GM12872 (cell line): ENCODE data around the gene DEGS2.
A peak's percentile ranks its signal among the peaks of the same experiment; 100 is the strongest.

Experiments
- TF ChIP-seq, protein P1 (sequence below): IDR thresholded peaks from 3 replicates; pipeline ENCODE4 v1.5.1; 2011; ENCODE audit warnings: low read depth, mild to moderate bottlenecking, low read length, moderate library complexity; ENCODE audit not compliant: insufficient read depth

Gene DEGS2

DNA sequence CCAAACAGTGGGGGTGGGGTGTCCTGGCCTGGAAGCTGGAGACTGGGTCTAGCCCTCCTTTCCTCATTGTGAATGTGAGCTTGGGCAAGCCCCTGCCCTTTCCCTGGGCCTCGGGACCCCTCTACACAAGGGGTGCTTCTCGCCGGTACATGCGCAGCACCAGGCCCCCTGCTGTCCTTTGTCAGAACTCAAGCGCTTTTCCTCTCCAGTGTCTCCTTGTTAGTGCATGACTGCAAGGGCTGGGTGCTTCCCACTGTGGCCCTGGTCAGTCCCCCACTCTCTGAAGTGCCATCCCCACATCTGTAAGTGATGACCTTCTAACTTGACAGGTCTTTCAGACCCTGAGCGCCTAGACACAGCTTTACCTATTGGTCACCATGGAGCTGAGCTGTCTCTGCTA lies 44.2 kb downstream of the DEGS2 start:
- TF ChIP-seq, protein P1, sequence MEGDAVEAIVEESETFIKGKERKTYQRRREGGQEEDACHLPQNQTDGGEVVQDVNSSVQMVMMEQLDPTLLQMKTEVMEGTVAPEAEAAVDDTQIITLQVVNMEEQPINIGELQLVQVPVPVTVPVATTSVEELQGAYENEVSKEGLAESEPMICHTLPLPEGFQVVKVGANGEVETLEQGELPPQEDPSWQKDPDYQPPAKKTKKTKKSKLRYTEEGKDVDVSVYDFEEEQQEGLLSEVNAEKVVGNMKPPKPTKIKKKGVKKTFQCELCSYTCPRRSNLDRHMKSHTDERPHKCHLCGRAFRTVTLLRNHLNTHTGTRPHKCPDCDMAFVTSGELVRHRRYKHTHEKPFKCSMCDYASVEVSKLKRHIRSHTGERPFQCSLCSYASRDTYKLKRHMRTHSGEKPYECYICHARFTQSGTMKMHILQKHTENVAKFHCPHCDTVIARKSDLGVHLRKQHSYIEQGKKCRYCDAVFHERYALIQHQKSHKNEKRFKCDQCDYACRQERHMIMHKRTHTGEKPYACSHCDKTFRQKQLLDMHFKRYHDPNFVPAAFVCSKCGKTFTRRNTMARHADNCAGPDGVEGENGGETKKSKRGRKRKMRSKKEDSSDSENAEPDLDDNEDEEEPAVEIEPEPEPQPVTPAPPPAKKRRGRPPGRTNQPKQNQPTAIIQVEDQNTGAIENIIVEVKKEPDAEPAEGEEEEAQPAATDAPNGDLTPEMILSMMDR = no peak

DNA sequence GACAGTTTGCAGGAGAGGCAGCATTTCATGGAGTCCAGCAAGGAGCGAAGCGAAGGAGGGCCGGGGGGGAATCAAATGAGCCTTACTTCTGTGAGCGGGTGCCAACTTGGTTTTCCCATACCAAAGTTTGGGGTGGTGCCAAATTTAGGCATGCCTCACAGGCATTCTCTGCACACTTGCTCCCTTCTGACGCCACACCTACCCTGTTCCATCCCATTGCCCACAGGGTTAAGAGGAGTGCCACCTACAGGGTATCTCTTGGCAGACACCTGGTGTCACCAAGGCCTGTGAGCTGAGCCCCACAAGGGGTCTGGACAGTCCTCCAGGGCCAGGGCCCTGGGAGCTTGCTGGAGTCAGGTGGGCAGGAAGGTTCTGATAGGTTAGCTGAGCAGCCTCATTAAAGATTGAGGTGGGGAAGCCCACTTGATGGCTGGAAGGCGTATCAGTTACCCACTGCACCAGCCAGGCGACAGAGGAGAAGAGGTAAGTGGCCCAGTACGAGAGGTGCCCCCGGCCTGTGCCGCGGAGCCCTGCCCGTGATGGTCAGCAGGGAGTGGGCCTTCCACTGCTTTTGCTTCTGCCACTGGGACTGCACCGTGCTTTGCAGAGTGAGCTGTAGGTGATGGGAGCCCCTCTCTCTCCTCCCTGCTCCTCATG lies 45.2 kb downstream of the DEGS2 start:
- TF ChIP-seq, protein P1 = 0 out of 3 replicates have a peak, but pooled peaks have one; percentile 8

DNA sequence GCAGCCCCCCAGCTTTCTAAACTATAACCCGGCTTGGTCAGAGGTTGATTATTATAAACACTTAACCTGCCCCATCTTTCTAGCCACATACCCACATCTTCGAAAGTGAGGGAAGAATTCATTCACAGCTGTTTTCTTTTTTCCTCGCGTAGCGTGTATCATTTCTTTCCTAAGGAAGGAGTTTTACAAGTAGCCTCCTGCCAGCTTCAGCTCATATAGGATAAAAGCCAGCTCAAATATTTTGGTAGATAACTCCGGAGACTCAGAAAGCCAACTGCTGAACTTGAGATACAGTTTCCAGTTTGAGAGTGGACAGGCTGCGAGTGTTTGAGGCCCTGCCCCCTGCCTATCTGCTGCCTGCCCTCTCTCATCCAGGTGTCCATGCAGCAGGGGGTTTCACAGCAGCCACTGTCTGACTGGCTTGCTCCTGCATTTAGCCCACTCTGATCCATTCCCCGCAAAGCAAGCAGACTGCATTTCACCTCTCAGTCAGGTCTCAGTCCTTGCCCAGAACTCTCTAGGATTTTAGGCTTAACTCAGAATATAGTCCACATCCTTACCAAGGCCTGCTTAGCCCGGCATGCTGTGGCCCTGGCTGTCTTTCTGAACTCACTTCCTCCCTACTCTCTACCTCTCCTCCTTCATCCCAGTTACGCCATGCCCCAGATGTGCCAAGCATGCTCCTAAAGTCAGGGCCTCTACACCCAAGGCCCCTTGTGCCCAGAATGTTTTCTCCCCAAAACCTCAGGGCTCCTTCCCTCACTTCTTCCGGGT lies 47.3 kb downstream of the DEGS2 start:
- TF ChIP-seq, protein P1 = no peak

DNA sequence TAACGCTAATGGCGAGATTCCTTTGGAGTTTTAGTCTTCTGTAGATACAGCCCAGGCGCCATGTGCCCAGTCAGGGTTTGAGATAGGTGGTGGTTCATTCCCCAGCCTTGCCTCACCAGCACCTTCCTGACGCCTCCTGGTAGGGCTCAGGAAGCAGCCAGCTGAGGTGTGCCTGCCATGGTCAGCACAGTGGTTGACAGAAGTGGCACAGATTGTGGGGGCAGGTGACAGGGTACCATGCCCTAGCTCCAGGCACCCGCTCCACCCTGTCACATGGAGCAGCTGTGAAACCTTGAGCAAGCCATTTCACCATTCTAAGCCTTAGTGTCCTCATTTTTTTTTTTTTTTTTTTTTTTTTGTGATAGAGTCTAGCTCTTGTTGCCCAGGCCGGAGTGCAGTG lies 48.6 kb downstream of the DEGS2 start:
- TF ChIP-seq, protein P1 = no peak

DNA sequence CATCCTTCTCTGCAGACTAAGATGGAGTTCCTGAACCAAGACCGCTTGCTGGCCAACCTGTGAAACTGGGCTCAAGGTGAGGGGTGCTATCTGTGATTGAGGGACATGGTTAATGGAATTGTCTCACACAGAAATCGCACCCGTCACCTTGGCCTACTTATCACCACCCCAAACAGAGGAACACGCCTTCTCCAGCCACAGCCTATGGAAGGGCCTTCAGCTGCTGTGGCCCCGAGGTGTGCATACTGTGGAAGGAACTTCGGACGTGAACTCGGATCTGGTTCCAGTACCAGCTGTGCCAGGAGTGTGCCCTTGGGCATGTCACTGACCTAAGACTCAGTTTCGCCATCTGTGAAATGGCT lies 49.9 kb downstream of the DEGS2 start:
- TF ChIP-seq, protein P1 = no peak

DNA sequence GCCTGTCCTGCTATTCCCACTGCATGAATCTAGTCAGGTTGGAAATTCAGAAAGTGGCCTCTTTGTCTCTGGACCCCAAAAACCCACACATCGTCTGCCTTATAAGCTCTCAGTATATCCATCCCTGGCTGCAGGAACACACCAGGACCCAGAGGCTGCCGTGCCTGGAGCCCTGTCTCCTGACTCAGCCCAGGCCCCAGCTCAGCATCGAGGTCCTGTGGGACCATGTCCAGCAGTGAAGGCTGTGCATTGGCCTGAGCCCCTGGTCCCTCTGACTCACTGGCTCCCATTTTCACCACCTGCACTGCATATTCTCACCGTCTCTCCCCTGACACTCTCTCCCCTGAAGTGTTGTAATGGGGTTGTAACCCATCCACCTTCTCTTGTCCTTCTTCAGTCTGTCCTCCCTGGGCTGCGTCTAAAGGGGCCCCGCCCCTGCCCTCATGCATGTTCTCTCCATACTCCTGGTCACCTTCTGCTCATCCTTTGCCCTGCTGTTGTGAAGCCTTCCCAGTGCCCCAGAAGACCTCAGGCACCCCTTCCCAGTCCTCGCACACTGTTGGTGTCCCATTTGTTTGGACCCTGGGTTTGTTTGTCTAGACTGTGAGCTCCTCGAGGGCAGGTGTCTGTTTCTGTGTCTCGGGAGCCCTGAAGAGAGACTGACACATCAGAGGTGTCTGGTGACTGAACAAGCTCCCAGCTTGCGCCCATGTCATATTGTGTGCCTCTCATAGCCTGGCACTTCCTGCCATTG lies 50.4 kb downstream of the DEGS2 start:
- TF ChIP-seq, protein P1 = no peak

DNA sequence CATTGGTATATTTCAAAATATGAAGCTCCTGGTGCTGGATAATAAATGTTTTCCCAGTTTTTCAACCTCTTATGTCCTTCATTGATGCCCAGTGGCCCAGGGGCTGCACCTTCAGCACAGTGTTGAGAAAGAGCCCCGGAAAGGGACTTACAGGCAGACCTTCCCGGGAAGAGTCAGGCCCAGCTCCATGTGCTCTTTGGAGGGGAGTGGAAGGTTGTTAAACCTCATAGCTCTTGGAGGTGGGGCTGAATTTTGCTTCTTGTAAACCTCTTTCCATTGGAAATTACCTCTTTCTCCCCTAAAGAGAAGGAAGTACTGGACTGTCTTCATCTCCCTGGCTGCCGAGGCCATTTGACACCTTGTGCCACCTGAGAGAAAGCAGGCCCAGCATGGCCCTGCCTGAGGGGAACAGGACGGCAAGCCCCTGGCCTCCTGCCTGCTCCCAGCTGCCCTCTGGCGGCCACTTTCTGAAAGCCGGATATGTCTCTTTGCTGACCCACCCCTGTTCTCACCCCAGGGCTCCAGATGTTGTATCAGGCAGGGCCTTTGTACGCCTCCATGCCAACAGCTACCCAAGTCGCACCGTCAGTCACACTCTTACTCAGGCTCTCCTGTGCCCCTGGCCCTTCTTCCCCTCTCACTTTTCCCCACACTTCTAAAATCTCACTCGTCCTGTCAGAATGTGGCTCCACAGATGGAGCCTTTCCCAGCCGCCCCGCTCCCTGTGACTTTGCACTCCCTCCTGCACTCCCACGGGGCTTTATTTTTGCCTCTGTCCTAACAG lies 51.2 kb downstream of the DEGS2 start:
- TF ChIP-seq, protein P1 = peak; percentile 93
